Natural killer cell (primary cell): Measurements from ENCODE around the gene BBS10. TPM values are rescaled to one million over a fixed set of nuclear protein-coding genes. Genes with fewer than 3 reads are reported as not detected.
"Not testable (repeated sequence)": the region's sequence is repeated elsewhere in the genome, so short reads cannot be mapped to it uniquely, and the experiment has no call there.

Source experiments
- ATAC-seq, 3 donors: fragments of 150-1000 bp in 2 of 3; fragments of 200-7000 bp in 1 of 3; cut with Tn5 transposase; 1 replicate in 1 of 3; 2 replicates in 2 of 3; pipeline ENCODE4 v1.10.0; 2021; ENCODE audit warnings: mild to moderate bottlenecking in 2 of 3, moderate library complexity in 2 of 3
- DNase-seq, 2 donors: peaks; one replicate each; pipeline versions ENCODE4 v3.0.0 to v3.0.0-alpha.2; 2013 to 2021; ENCODE audit warnings: mixed read lengths in 1 of 2
- H3K27ac ChIP-seq: one replicate; pipeline ENCODE4 v1.5.1; 2013; ENCODE audit warnings: mild to moderate bottlenecking, low read length
- H3K27me3 ChIP-seq: one replicate; pipeline ENCODE4 v1.6.1; 2013; ENCODE audit warnings: low read length; ENCODE audit not compliant: control insufficient read depth, insufficient read depth
- H3K36me3 ChIP-seq: one replicate; pipeline ENCODE4 v1.6.1; 2013; ENCODE audit warnings: low read length; ENCODE audit not compliant: control insufficient read depth, insufficient read depth
- H3K4me1 ChIP-seq: one replicate; pipeline ENCODE4 v1.6.1; 2013; ENCODE audit warnings: low read length; ENCODE audit not compliant: control insufficient read depth, insufficient read depth
- H3K4me3 ChIP-seq: one replicate; pipeline ENCODE4 v1.5.1; 2013; ENCODE audit warnings: low read length
- H3K9me3 ChIP-seq: one replicate; pipeline ENCODE4 v1.6.1; 2013; ENCODE audit warnings: low read length; ENCODE audit not compliant: control insufficient read depth, insufficient read depth
- H3K27ac Mint-ChIP-seq, 2 donors: one replicate each; pipeline ENCODE4 v1.8.0; 2022; ENCODE audit warnings: mild to moderate bottlenecking in 2 of 2, mixed read lengths in 2 of 2, moderate library complexity in 1 of 2
- H3K27me3 Mint-ChIP-seq, 2 donors: one replicate each; pipeline ENCODE4 v1.8.0; 2022; ENCODE audit warnings: low read depth in 2 of 2, mixed read lengths in 2 of 2
- H3K36me3 Mint-ChIP-seq: one replicate; pipeline ENCODE4 v1.8.0; 2022; ENCODE audit warnings: mixed read lengths
- H3K4me1 Mint-ChIP-seq, 2 donors: one replicate each; pipeline ENCODE4 v1.8.0; 2022; ENCODE audit warnings: mixed read lengths in 2 of 2
- H3K4me3 Mint-ChIP-seq: one replicate; pipeline ENCODE4 v1.8.0; 2022; ENCODE audit warnings: mild to moderate bottlenecking, moderate library complexity, mixed read lengths
- H3K9me3 Mint-ChIP-seq, 2 donors: one replicate each; pipeline ENCODE4 v1.8.0; 2022; ENCODE audit warnings: mixed read lengths in 2 of 2
- WGBS: methylation state at CpG from one replicate; pipeline ENCODE4 v1.1.7; 2013; ENCODE audit warnings: missing lambda C conversion rate; ENCODE audit not compliant: insufficient coverage; 5-methylcytosine and 5-hydroxymethylcytosine counted together
- intact Hi-C: fragments of 100-400 bp; cut with micrococcal nuclease; formaldehyde crosslinking; loops from one replicate; pipeline ENCODE4 v1.14.2; 2022
- total RNA-seq, 4 donors: library from RNA; stranded (reverse); fragments of 120-200 nt in 1 of 4; gene quantifications; one replicate each; pipeline versions ENCODE4 v1.2.3 to v1.2.4, GENCODE V29; 2013 to 2022
- TF ChIP-seq, protein P1 (sequence below): fragments of 200-600 bp; IDR thresholded peaks from one replicate; pipeline ENCODE4 v1.8.0; 2022; ENCODE audit warnings: antibody characterized with exemption

The BBS10 gene
- total RNA-seq, 3 donors from 2014 or later (not counting 1 experiment from before 2014, with no cell fraction given) = 2.8 to 4.0 (median 3.3) TPM

DNA sequence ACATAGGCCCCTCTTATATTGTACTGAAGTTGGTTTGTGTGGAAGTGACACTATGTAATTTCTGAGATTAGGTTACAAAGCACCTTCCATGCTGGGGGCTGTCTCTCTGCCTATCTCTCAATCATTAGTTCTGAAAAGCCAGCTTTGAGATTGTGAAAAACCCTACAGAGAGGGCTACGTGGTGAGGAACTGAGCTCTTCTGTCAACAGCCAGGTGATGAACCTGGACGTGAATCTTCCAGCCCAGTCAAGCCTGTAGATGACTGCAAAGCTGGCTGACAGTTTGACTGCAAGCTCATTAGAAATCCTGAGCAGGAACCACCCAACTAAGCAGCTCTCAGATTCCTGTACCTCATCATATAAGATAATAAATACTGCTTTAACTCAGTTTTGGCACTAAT lies 36.3 kb upstream of the BBS10 start:
- intact Hi-C loops = no loop called here
- Mint-ChIP-seq H3K4me3 (no peak overlapping the region), H3K27ac (no peak overlapping the region), H3K36me3 (peaks cover 26% of the 10 kb centered on the region), H3K9me3 (no peaks in the 10 kb centered on the region), H3K27me3 (no peaks in the 10 kb centered on the region), H3K4me1 (no peaks in the 10 kb centered on the region)
- H3K27me3 ChIP-seq = no peaks in the 10 kb centered on the region
- peaks cover 56% of the 10 kb centered on the region for H3K36me3 ChIP-seq
- DNase-seq (no peak), ATAC-seq (no peak)
- no peaks in the 10 kb centered on the region for H3K9me3 ChIP-seq
- 100% methylated on average over 2 of the region's 2 CpGs for WGBS
- TF ChIP-seq, protein P1, sequence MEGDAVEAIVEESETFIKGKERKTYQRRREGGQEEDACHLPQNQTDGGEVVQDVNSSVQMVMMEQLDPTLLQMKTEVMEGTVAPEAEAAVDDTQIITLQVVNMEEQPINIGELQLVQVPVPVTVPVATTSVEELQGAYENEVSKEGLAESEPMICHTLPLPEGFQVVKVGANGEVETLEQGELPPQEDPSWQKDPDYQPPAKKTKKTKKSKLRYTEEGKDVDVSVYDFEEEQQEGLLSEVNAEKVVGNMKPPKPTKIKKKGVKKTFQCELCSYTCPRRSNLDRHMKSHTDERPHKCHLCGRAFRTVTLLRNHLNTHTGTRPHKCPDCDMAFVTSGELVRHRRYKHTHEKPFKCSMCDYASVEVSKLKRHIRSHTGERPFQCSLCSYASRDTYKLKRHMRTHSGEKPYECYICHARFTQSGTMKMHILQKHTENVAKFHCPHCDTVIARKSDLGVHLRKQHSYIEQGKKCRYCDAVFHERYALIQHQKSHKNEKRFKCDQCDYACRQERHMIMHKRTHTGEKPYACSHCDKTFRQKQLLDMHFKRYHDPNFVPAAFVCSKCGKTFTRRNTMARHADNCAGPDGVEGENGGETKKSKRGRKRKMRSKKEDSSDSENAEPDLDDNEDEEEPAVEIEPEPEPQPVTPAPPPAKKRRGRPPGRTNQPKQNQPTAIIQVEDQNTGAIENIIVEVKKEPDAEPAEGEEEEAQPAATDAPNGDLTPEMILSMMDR = no peak
- H3K27ac ChIP-seq = no peak overlapping the region
- H3K4me1 ChIP-seq = no peaks in the 10 kb centered on the region
- no peak overlapping the region for H3K4me3 ChIP-seq

DNA sequence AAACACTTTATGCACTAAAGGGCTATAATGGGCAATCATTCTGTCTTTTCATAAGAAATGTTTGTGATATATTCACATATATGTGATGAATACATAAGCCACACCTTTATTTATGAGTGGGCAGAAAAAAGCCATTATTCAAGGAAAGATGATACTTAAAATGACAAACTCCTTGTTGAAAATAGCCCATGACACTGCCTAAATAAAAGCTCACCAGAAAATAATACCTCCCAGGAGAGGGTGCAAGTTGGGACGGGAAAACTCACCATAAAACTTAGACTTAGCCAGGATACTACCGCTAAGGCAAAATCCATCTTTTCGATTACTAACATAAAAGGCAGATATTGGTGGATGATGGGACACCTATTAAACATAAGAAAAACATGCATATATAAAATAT lies 35.8 kb upstream of the BBS10 start:
- no peak overlapping the region for H3K4me3 ChIP-seq
- WGBS = no CpG with 5 or more reads among the region's 3 CpGs
- ATAC-seq (no peak), DNase-seq (no peak)
- no peak overlapping the region for H3K4me3 Mint-ChIP-seq
- intact Hi-C loops = no loop called here
- peaks cover 26% of the 10 kb centered on the region for H3K36me3 Mint-ChIP-seq
- no peaks in the 10 kb centered on the region for H3K27me3 ChIP-seq
- H3K27me3 Mint-ChIP-seq = no peaks in the 10 kb centered on the region
- no peaks in the 10 kb centered on the region for H3K9me3 Mint-ChIP-seq
- TF ChIP-seq, protein P1 = no peak
- no peak overlapping the region for H3K27ac ChIP-seq
- H3K4me1 ChIP-seq = no peaks in the 10 kb centered on the region
- H3K4me1 Mint-ChIP-seq = no peaks in the 10 kb centered on the region
- H3K9me3 ChIP-seq = no peaks in the 10 kb centered on the region
- H3K27ac Mint-ChIP-seq = no peak overlapping the region
- peaks cover 54% of the 10 kb centered on the region for H3K36me3 ChIP-seq

DNA sequence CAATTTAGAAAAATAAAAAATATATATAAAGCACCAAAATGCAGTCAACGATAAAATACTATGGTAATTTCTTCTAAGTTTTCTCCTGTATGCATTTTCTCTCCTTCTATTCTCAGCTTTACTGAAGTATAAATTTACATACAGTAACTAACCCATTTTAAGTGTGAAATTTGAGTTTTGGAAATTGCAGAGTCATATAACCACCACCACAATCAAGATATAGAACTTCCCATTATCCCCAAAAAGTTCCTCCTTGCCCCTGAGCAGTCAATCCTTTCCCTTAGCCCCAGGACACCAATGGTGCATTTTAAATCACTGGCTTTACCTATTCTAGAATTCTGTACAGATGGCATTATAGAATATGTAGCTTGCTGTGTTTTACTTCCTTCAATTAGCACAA lies 31.0 kb upstream of the BBS10 start:
- Histone ChIP-seq H3K4me1 (no peaks in the 10 kb centered on the region), H3K9me3 (no peaks in the 10 kb centered on the region), H3K27ac (no peak overlapping the region), H3K27me3 (no peaks in the 10 kb centered on the region), H3K4me3 (no peak overlapping the region), H3K36me3 (peaks cover 53% of the 10 kb centered on the region)
- WGBS = no CpG with 5 or more reads among the region's 1 CpG
- DNase-seq (no peak), ATAC-seq (no peak)
- Mint-ChIP-seq H3K9me3 (no peaks in the 10 kb centered on the region), H3K27ac (no peak overlapping the region), H3K4me1 (no peaks in the 10 kb centered on the region), H3K27me3 (no peaks in the 10 kb centered on the region), H3K4me3 (no peak overlapping the region), H3K36me3 (peaks cover 8% of the 10 kb centered on the region)
- TF ChIP-seq, protein P1 = no peak
- intact Hi-C loops = no loop called here

DNA sequence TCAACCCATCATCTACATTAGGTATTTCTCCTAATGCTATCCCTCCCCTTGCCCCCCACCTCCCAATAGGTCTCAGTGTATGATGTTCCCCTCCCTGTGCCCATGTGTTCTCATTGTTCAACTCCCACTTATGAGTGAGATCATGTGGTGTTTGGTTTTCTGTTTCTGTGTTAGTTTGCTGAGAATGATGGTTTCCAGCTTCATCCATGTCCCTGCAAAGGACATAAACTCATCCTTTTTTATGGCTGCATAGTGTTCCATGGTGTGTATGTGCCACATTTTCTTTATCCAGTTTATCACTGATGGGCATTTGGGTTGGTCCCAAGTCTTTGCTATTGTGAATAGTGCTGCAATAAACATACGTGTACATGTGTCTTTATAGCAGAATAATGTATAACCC lies 28.7 kb upstream of the BBS10 start:
- ATAC-seq, H3K9me3 ChIP-seq, H3K4me1 ChIP-seq, H3K4me1 Mint-ChIP-seq, H3K27ac Mint-ChIP-seq, H3K27ac ChIP-seq, intact Hi-C loops, H3K27me3 Mint-ChIP-seq, H3K4me3 Mint-ChIP-seq, DNase-seq, H3K36me3 Mint-ChIP-seq, H3K9me3 Mint-ChIP-seq, H3K4me3 ChIP-seq, H3K27me3 ChIP-seq: not testable (repeated sequence)
- H3K36me3 ChIP-seq = peaks cover 58% of the 10 kb centered on the region
- WGBS = no CpG with 5 or more reads among the region's 1 CpG
